HEK293 (cell line): ENCODE measurements around the gene CATSPER3.

ENCODE experiments used
- CTCF ChIA-PET: fragments of 350-600 bp; formaldehyde crosslinking; extraction: SDS; loops from one replicate; lab custom pipeline; 2021; ENCODE audit warnings: antibody characterized with exemption; lab: Yijun Ruan, JAX
- POLR2A ChIA-PET: fragments of 300-600 bp; formaldehyde crosslinking; extraction: SDS; loops from one replicate; lab custom pipeline; 2020; ENCODE audit warnings: antibody characterized with exemption, inconsistent platforms; lab: Yijun Ruan, JAX
- H3K27ac ChIP-seq: fragments of 200-500 bp; sonication (Bioruptor generic); 2 replicates; pipeline ENCODE4 v1.5.1; 2014; ENCODE audit warnings: low read depth, low read length, control low read depth, inconsistent platforms; ENCODE audit errors: extremely low read depth
- H3K36me3 ChIP-seq, 2 experiments: fragments of 200-500 bp in 1 of 2; sonication (Bioruptor generic) in 1 of 2; 1 replicate in 1 of 2; 2 replicates in 1 of 2; pipeline ENCODE4 v1.5.1; 2014 to 2017; ENCODE audit warnings: inconsistent platforms in 2 of 2, low read length in 2 of 2; ENCODE audit not compliant: control insufficient read depth in 2 of 2, insufficient read depth in 1 of 2
- H3K4me1 ChIP-seq: fragments of 200-500 bp; sonication (Bioruptor generic); 2 replicates; pipeline ENCODE4 v1.5.1; 2014; ENCODE audit warnings: mild to moderate bottlenecking, low read length, inconsistent platforms; ENCODE audit not compliant: control insufficient read depth, insufficient read depth
- H3K4me3 ChIP-seq: 2 replicates; pipeline ENCODE4 v1.5.1; 2011; ENCODE audit warnings: low read depth, mild to moderate bottlenecking, control low read depth, low read length, moderate library complexity
- H3K9me3 ChIP-seq: fragments of 200-500 bp; sonication (Bioruptor generic); 2 replicates; pipeline ENCODE4 v1.5.1; 2014; ENCODE audit warnings: low read depth, low read length, inconsistent platforms; ENCODE audit not compliant: control insufficient read depth, insufficient read depth
- BCL11A ChIP-seq: fragments of 450-650 bp; formaldehyde crosslinking; IDR thresholded peaks from 2 replicates; pipeline ENCODE4 v1.5.1; 2016; ENCODE audit warnings: low read depth, missing biosample characterization, missing genetic modification characterization
- EGR2 ChIP-seq: fragments of 450-650 bp; formaldehyde crosslinking; IDR thresholded peaks from 2 replicates; pipeline ENCODE4 v1.5.1; 2016; ENCODE audit warnings: low read depth, missing biosample characterization, missing genetic modification characterization
- GFI1B ChIP-seq: fragments of 450-650 bp; formaldehyde crosslinking; IDR thresholded peaks from 2 replicates; pipeline ENCODE4 v1.5.1; 2016; ENCODE audit warnings: missing biosample characterization, missing genetic modification characterization
- MZF1 ChIP-seq: fragments of 450-650 bp; formaldehyde crosslinking; IDR thresholded peaks from 2 replicates; pipeline ENCODE4 v1.5.1; 2017; ENCODE audit warnings: missing biosample characterization, missing genetic modification characterization, borderline replicate concordance
- WT1 ChIP-seq: fragments of 450-650 bp; formaldehyde crosslinking; IDR thresholded peaks from 2 replicates; pipeline ENCODE4 v1.5.1; 2016; ENCODE audit warnings: missing biosample characterization, missing genetic modification characterization
- ZBTB7A ChIP-seq: fragments of 450-650 bp; formaldehyde crosslinking; IDR thresholded peaks from 2 replicates; pipeline ENCODE4 v1.5.1; 2016; ENCODE audit warnings: low read depth, missing biosample characterization, missing genetic modification characterization
- ZNF10 ChIP-seq: fragments of 450-650 bp; formaldehyde crosslinking; IDR thresholded peaks from 2 replicates; pipeline ENCODE4 v1.5.1; 2017; ENCODE audit warnings: missing biosample characterization, missing genetic modification characterization
- ZNF18 ChIP-seq: fragments of 450-650 bp; formaldehyde crosslinking; IDR thresholded peaks from 2 replicates; pipeline ENCODE4 v1.5.1; 2016; ENCODE audit warnings: missing biosample characterization, missing genetic modification characterization
- ZNF223 ChIP-seq: fragments of 450-650 bp; formaldehyde crosslinking; IDR thresholded peaks from 2 replicates; pipeline ENCODE4 v1.5.1; 2016; ENCODE audit warnings: missing biosample characterization, missing genetic modification characterization
- ZNF280D ChIP-seq: fragments of 450-650 bp; formaldehyde crosslinking; IDR thresholded peaks from 2 replicates; pipeline ENCODE4 v1.5.1; 2016; ENCODE audit warnings: missing biosample characterization, missing genetic modification characterization
- ZNF416 ChIP-seq: fragments of 450-650 bp; formaldehyde crosslinking; IDR thresholded peaks from 2 replicates; pipeline ENCODE4 v1.5.1; 2016; ENCODE audit warnings: missing biosample characterization, missing genetic modification characterization
- ZNF529 ChIP-seq: fragments of 450-650 bp; formaldehyde crosslinking; IDR thresholded peaks from 2 replicates; pipeline ENCODE4 v1.5.1; 2017; ENCODE audit warnings: missing genetic modification characterization, missing biosample characterization; ENCODE audit not compliant: insufficient replicate concordance
- ZNF654 ChIP-seq: fragments of 450-650 bp; formaldehyde crosslinking; IDR thresholded peaks from 2 replicates; pipeline ENCODE4 v1.5.1; 2016; ENCODE audit warnings: low read depth, missing biosample characterization, missing genetic modification characterization
- ZNF658 ChIP-seq: fragments of 450-650 bp; formaldehyde crosslinking; IDR thresholded peaks from 2 replicates; pipeline ENCODE4; 2016; ENCODE audit warnings: missing biosample characterization, missing genetic modification characterization
- ZNF707 ChIP-seq: fragments of 450-650 bp; formaldehyde crosslinking; IDR thresholded peaks from 2 replicates; pipeline ENCODE4 v1.5.1; 2016; ENCODE audit warnings: missing biosample characterization, missing genetic modification characterization
- ZSCAN5A ChIP-seq: fragments of 450-650 bp; formaldehyde crosslinking; IDR thresholded peaks from 2 replicates; pipeline ENCODE4 v1.5.1; 2016; ENCODE audit warnings: missing biosample characterization, missing genetic modification characterization

Gene CATSPER3

GRCh38 chr5:135052511-135053145 lies 84.9 kb downstream of the CATSPER3 start (continued):
- TF ChIP-seq ZNF280D (tag by site-specific recombination) (no peak), ZNF658 (tag by site-specific recombination) (no peak), ZNF529 (tag by site-specific recombination) (no peak), ZSCAN5A (no peak)

GRCh38 chr5:135053278-135053677 lies 85.6 kb downstream of the CATSPER3 start:
- no peak overlapping the region for H3K4me3 ChIP-seq
- CTCF ChIA-PET = interaction anchor here (0.6 to 1.3 kb wide), 2 partner anchors 11 to 1057 kb away, joined by 3 read pairs; no protein-coding TSS in a partner anchor
- no peak overlapping the region for H3K27ac ChIP-seq
- POLR2A ChIA-PET = interaction anchor here (0.6 to 0.7 kb wide), 2 partner anchors 82 to 138 kb away, joined by 3 read pairs; no protein-coding TSS in a partner anchor
- H3K36me3 ChIP-seq = no peaks in the 10 kb centered on the region
- TF ChIP-seq ZNF10 (tag by site-specific recombination) (no peak), WT1 (tag by site-specific recombination) (no peak), GFI1B (tag by site-specific recombination) (no peak), ZNF416 (tag by site-specific recombination) (no peak), ZNF654 (tag by site-specific recombination) (no peak), ZBTB7A (tag by site-specific recombination) (no peak), EGR2 (tag by site-specific recombination) (no peak)
- no peaks in the 10 kb centered on the region for H3K9me3 ChIP-seq
- H3K4me1 ChIP-seq = no peaks in the 10 kb centered on the region

GRCh38 chr5:135053989-135054388 lies 86.3 kb downstream of the CATSPER3 start:
- TF ChIP-seq BCL11A (no peak), ZNF707 (no peak), ZNF18 (tag by site-specific recombination) (no peak), MZF1 (tag by site-specific recombination) (no peak), ZNF223 (tag by site-specific recombination) (no peak)
- CTCF ChIA-PET = no interaction called here
- Histone ChIP-seq H3K4me1 (no peaks in the 10 kb centered on the region), H3K36me3 (no peaks in the 10 kb centered on the region), H3K4me3 (no peak overlapping the region), H3K9me3 (no peaks in the 10 kb centered on the region), H3K27ac (no peak overlapping the region)
- POLR2A ChIA-PET = no interaction called here
